HG03045 (cell line): ENCODE measurements around the gene WASHC4.
A peak's percentile ranks its signal among the peaks of the same experiment; 100 is the strongest.

Experiments
- ATAC-seq: cut with Tn5 transposase; IDR thresholded peaks from one replicate; pipeline ENCODE4 v1.9.1; 2021; ENCODE audit warnings: mild to moderate bottlenecking, moderate library complexity; ENCODE audit not compliant: unreplicated experiment

Gene WASHC4, protein sequence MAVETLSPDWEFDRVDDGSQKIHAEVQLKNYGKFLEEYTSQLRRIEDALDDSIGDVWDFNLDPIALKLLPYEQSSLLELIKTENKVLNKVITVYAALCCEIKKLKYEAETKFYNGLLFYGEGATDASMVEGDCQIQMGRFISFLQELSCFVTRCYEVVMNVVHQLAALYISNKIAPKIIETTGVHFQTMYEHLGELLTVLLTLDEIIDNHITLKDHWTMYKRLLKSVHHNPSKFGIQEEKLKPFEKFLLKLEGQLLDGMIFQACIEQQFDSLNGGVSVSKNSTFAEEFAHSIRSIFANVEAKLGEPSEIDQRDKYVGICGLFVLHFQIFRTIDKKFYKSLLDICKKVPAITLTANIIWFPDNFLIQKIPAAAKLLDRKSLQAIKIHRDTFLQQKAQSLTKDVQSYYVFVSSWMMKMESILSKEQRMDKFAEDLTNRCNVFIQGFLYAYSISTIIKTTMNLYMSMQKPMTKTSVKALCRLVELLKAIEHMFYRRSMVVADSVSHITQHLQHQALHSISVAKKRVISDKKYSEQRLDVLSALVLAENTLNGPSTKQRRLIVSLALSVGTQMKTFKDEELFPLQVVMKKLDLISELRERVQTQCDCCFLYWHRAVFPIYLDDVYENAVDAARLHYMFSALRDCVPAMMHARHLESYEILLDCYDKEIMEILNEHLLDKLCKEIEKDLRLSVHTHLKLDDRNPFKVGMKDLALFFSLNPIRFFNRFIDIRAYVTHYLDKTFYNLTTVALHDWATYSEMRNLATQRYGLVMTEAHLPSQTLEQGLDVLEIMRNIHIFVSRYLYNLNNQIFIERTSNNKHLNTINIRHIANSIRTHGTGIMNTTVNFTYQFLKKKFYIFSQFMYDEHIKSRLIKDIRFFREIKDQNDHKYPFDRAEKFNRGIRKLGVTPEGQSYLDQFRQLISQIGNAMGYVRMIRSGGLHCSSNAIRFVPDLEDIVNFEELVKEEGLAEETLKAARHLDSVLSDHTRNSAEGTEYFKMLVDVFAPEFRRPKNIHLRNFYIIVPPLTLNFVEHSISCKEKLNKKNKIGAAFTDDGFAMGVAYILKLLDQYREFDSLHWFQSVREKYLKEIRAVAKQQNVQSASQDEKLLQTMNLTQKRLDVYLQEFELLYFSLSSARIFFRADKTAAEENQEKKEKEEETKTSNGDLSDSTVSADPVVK

DNA sequence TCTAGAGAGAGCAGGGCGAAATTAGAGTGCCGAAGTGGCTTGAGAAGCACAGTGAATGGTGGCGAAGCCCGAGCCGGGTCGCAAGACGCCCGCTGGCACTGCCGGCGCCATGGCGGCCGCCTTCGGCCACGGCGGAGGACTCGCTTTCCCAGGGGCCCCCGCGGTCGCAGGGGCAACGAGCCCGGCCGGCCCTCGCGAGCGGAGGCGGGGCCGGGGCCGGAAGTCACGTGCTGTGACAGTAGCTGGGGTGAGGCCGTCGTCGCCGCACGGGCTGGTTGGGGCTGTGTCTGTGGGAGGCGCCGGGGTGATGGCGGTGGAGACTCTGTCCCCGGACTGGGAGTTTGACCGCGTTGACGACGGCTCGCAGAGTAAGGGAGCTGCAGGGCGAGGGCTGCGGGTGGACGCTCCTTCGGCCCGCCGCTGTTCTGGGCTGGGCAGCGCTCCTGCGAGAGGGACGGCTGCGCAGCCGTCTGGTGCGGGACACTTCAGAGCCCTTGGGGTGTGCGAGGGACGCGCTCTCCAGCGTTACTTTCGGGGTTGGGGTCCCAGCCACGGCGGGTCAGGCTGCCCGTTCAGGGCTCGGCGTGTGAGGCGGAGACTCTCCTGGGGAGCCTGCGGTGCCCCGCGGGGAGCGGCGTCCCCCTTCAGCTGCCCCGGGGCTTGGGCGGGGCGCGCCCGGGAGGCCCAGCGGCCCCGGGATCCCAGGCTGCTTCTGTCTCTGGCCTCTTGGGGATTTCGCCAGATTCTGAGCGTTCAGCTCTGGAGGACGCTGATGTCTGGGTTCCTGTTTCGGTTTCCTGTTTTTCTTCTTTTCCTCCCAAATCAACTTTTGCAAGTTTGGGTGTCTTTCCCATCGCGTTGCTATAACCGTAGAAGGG is at the start of gene WASHC4:
TSS of gene WASHC4 (plus strand) at position 238 of the 878 bp plus-strand sequence. CDS start at position 308, 70 bp downstream.
- ATAC-seq = peak; percentile 94

GRCh38 chr12:105060715-105061378 is 46.7 kb upstream of the WASHC4 start:
- no peak for ATAC-seq

GRCh38 chr12:105064564-105065178 is 42.9 kb upstream of the WASHC4 start:
- ATAC-seq = no peak

DNA sequence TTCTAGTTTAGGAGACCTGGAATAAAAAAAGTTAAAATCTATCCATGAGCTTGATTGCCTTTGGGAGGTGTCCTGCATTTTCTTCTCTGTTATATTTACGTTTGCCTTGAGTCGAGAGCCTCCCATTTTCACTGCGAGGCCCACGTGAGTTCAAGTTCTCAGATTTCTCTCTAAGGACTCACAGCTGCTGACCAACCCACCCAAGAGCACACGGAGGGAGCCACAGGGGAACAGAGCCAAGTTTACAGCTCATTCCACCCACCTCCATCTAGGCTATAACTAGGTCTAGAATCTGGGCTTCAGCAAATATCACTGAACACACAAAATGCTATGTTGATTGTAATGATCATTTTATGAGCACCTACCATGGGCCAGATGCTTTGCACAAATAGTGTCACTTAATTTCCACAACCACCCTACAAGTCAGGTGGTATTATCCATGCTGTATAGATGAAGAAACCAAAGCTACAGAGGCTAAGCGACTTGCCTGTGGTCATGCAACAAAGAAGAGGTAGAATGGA is 40.0 kb upstream of the WASHC4 start:
- no peak for ATAC-seq

GRCh38 chr12:105069936-105070702 is 37.4 kb upstream of the WASHC4 start:
- ATAC-seq = no peak

DNA sequence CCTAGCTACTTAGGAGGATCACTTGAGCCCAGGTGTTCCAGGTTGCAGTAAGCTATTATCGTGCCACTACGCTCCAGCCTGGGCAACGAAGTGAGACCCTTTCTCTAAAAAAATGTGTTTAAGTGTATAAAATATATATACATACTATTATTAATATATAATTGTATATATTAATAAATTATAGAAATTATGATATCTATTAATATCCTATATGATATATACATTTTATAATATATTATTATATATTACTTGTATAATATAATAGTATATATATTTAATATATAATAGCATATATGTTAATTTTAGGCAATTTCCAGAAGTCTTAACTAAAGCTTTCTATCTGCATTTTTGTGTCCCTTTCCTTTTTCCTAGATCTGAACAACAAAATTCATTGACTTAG is 35.5 kb upstream of the WASHC4 start:
- no peak for ATAC-seq

DNA sequence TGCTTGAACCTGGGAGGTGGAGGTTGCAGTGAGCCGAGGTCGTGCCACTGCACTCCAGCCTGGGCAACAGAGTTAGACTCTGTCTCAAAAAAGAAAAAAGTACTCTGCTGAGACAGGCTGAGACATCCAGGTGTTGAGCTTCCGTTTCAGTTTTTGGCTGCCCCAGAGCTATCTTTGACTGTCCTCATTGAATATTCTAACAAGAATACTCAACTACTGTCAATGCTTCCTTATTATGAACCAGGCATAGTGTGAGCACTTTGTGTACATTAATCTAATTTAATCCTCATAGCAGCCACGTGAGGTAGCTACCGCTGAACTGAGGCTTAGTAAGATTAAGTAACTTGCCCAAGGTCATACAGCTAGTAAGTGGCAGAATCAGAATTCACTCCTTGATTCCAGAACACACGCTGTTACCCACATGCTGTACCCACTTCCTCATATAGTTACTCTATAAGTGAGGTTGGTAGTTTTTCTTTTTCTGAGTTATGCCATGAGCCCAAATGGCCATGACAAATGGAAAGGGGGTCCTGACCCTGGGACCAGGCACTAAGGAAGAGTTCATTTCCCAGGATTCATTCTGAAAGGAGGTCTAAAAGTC is 34.5 kb upstream of the WASHC4 start:
- no peak for ATAC-seq

DNA sequence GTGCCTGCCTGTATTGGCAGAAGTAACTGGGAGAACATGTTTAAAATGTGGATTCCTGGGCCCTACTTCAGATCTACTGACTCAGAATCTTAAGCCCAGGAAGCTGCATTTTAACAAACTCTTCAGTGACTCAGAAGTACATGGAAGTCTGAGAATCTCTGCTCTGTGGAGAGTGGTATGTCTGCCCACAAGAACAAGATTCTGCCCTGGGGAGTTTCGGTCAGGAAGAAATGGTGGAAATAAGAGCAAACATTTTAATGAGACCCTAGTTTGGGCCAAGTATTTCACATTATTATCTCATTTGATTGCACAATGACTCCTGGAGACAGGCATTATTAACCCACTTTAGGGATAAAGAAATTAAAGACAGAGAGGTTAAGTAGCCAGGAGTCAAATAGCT is 31.4 kb upstream of the WASHC4 start:
- no peak for ATAC-seq

DNA sequence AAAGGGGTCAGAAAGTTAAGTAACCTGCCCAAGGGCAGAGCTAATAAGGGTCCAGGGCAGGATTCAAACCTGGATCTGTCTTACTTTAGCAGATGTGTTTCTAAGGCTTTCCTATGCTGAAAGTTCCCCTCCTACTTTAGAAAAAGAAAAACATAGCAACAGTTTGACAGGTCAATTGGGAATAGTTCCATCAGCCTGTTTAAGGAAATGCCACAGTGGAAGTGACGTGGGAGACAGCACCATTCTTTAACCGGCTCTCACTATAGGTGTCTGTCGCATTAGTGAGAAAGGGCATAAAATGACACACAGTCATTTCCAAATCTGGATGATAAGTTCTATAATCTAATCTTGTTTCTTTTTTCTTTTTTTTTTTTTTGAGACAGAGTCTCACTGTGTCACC is 30.6 kb upstream of the WASHC4 start:
- ATAC-seq = no peak

- no peak for ATAC-seq
These were observed 30.1 kb upstream of the WASHC4 start for GRCh38 chr12:105077435-105077834.

- ATAC-seq = no peak
These were observed 28.6 kb upstream of the WASHC4 start for GRCh38 chr12:105078712-105079570.

DNA sequence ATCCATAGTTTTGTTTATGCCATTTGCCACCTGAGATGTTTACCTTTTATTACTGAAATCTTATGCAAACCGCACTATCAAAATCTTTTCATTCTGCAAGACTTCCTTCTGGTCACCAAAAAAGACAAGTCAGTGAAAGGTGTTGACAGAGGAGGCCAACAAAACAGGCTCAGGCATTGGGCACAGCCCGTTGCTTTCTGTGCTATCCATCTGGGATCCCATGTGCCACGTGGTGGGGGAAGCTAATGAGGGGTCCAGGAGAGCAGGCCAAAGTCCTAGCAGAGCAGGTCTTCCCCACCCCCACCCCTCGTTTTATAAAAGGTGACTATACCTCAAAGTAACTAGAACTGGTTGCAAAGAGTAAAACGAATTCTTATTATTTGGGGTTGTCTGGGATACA is 24.5 kb upstream of the WASHC4 start:
- no peak for ATAC-seq

DNA sequence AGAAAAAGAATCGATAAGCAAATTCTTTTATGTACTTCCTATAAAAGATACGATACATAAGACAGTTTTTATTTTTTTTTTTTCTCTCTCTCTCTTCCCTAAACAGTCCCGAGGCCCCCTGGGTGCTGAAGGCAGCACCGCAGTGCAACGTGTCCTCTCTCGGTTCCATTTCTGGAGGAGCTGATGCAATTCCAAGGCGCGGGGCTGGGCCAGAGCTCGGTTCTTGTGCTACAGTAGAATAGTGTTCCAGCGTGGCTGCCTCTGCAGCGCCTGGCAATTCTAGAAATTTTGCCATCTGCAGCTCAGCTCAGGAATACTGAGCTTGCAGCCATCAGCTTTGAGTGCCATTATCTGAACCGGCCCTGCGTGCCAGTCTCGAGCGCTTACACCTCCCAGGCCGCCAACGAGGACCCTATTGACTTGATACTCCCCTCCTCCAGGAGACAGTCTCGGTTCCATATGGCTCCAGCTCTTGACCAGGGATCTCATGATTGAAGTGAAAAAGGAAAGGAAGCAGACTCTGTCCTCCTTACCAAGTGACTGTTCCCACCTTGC is 23.9 kb upstream of the WASHC4 start:
- peak; percentile 32 for ATAC-seq

DNA sequence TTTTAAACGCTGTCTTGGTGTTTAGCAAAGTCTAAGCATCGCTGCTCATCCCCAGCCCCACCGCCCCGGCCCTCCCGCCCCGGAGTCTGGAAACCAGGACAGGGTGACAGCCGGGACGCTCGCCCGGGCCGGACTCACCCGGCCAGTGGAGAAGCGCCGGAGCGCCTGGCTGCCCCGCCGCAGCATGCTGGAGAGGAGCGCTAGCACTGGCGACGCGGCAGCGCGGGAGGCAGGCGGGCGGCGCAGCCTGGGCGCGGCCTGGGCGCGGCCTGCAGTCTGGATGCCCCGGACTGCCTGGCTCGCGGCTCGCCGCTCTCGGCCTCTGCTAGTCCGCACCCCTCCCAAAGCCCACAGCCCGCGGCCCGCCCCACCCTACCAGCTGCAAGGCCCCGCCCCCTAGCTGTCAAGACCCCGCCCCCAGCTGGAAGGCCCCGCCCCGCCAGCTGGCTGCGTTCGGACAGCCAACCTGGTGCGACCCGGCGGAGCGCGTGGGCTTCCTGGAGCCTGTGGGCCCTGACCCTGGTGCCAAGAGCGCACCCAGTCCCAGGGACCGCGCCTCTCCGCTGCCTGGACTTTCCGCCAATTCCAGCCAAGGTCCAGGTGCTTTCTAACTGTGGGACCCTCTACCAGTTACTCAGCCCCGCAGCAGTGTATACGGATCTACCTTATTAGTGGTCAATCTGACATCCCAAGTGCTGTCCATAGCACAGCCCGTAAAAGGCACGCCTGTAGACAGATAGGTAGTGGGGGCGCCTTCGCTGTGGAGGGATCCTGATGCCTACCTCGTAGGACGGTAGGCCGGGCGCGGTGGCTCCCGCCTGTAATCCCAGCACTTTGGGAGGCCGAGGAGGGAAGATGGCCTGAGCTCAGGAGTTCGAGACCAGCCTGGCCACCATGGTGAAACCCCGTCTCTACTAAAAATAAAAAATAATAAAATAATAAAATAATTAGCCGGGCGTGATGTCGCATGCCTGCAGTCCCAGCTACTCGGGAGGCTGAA is 23.0 kb upstream of the WASHC4 start, which contains the start of gene ALDH1L2:
TSS of gene ALDH1L2 (minus strand) at position 208 of the 1,000 bp plus-strand sequence. CDS start at position 186, 22 bp downstream.
- ATAC-seq = peak; percentile 88

DNA sequence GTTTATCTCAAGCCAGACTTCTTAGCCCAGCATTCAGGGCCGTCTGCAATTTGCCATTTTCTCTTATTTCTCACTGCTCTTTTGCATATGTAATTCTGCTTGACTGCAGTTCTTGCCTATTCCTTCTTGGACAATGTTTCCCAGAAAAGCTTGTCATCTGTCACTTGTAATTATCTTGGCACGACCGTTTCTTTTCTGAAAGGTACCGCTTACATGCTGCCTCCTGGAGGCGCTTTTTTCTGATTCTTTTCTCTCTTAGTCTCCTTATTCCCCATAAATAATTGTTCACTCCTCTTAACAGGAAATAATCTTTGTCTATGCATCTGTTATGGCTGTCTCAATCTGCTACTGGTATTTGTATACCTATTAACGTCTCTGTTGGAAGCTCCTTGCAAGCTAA is 22.0 kb upstream of the WASHC4 start:
- no peak for ATAC-seq
